HepG2 (cell line): ENCODE measurements around the gene NSUN5. TPM values are rescaled to one million over a fixed set of nuclear protein-coding genes. Genes with fewer than 3 reads are reported as not detected.

Experiments used
- HCFC1 ChIP-seq: fragments of 150-350 bp; IDR thresholded peaks from 2 replicates; pipeline ENCODE4 v1.6.1; 2014; ENCODE audit warnings: low read depth, low read length
- KDM2A ChIP-seq: sonication (generic); formaldehyde crosslinking; IDR thresholded peaks from 2 replicates; pipeline ENCODE4 v1.4.0; 2020; ENCODE audit warnings: low read depth, missing genetic modification reagents, borderline replicate concordance
- MEIS1 ChIP-seq: sonication (generic); formaldehyde crosslinking; IDR thresholded peaks from 2 replicates; pipeline ENCODE4 v1.9.0; 2021; ENCODE audit warnings: mild to moderate bottlenecking, missing genetic modification reagents, moderate library complexity, borderline replicate concordance
- MIER2 ChIP-seq: IDR thresholded peaks from 2 replicates; pipeline ENCODE4 v1.6.1; 2016; ENCODE audit warnings: missing biosample characterization, missing genetic modification reagents
- SIN3B ChIP-seq: fragments of 150-350 bp; IDR thresholded peaks from 2 replicates; pipeline ENCODE4 v1.6.1; 2014; ENCODE audit warnings: low read length
- TBL1XR1 ChIP-seq: fragments of 150-350 bp; IDR thresholded peaks from 2 replicates; pipeline ENCODE4 v1.6.1; 2014; ENCODE audit warnings: borderline replicate concordance, low read length; ENCODE audit not compliant: partially characterized antibody
- TEAD2 ChIP-seq: sonication (generic); formaldehyde crosslinking; IDR thresholded peaks from 2 replicates; pipeline ENCODE4 v1.9.0; 2021; ENCODE audit warnings: missing genetic modification reagents
- XRCC5 ChIP-seq: fragments of 200-400 bp; formaldehyde crosslinking; optimal IDR thresholded peaks from 2 replicates; pipeline ENCODE3; 2017; ENCODE audit warnings: mild to moderate bottlenecking, low read length
- ZBTB44 ChIP-seq: sonication (generic); formaldehyde crosslinking; IDR thresholded peaks from 2 replicates; pipeline ENCODE4 v1.4.0; 2020; ENCODE audit warnings: missing genetic modification reagents
- ZFYVE20 ChIP-seq: sonication (generic); formaldehyde crosslinking; IDR thresholded peaks from 2 replicates; pipeline ENCODE4 v1.8.0; 2023; ENCODE audit warnings: low read depth, mild to moderate bottlenecking, moderate library complexity, missing genetic modification reagents, borderline replicate concordance
- ZNF12 ChIP-seq: sonication (generic); formaldehyde crosslinking; IDR thresholded peaks from 2 replicates; pipeline ENCODE4 v1.5.0; 2020; ENCODE audit warnings: missing genetic modification reagents
- ZNF512 ChIP-seq: sonication (generic); formaldehyde crosslinking; IDR thresholded peaks from 2 replicates; pipeline ENCODE4 v1.4.0; 2020; ENCODE audit warnings: mild to moderate bottlenecking, missing genetic modification reagents
- ZNF563 ChIP-seq: sonication (generic); formaldehyde crosslinking; IDR thresholded peaks from 2 replicates; pipeline ENCODE4 v1.8.0; 2022; ENCODE audit warnings: mild to moderate bottlenecking, moderate library complexity, missing genetic modification reagents
- ZNF770 ChIP-seq: sonication (generic); formaldehyde crosslinking; IDR thresholded peaks from 2 replicates; pipeline ENCODE4 v1.5.0; 2020; ENCODE audit warnings: mild to moderate bottlenecking, missing genetic modification reagents
- polyA plus RNA-seq, 8 experiments: library from polyadenylated mRNA; depleted of rRNA in 3 of 8; stranded (reverse) in 7 of 8; unstranded in 1 of 8; fragments of >200 nt; fragmentation: Illumina TruSeq in 4 of 8; extraction: Trizol in 4 of 8; gene quantifications; 2 replicates each; pipeline versions ENCODE4 v1.2.1 to v1.2.3, GENCODE V29; 2011 to 2016; ENCODE audit warnings: low read depth in 4 of 8, missing spikeins in 1 of 8, mixed read lengths in 1 of 8; ENCODE audit not compliant: insufficient read depth in 1 of 8
- total RNA-seq, 5 experiments: library from RNA; depleted of rRNA; stranded (reverse); fragments of >200 nt; fragmentation: Illumina TruSeq; extraction: Trizol; gene quantifications; 2 replicates each; pipeline ENCODE4 v1.2.3, GENCODE V29; 2016; ENCODE audit warnings: low read depth in 1 of 5

Gene NSUN5
- total and polyA plus RNA-seq, 2 of the 13 experiments (the other 11 are each of a cell fraction or from before 2014, with no cell fraction given), result 19.9 to 35.8 TPM

- TF ChIP-seq ZNF770 (CRISPR knock-in tag) (no peak), ZNF563 (CRISPR knock-in tag) (peak; percentile 92), ZNF512 (CRISPR knock-in tag) (no peak), KDM2A (CRISPR knock-in tag) (peak; percentile 95), ZBTB44 (CRISPR knock-in tag) (peak; percentile 90; the same call in 1 of the 2 replicates), MIER2 (CRISPR knock-in tag) (no peak), XRCC5 (peak; percentile 46), SIN3B (no peak), MEIS1 (CRISPR knock-in tag) (peak; percentile 71; the same call in 1 of the 2 replicates), TBL1XR1 (no peak), HCFC1 (0 out of 2 replicates have a peak, but pooled peaks have one; percentile 28), TEAD2 (CRISPR knock-in tag) (peak; percentile 83; the same call in 1 of the 2 replicates), ZNF12 (CRISPR knock-in tag) (peak; percentile 83), ZFYVE20 (no peak)
Measured at GRCh38 chr7:73308665-73309214, at the start of gene NSUN5 (continued).
